Mucosa of descending colon (tissue), 3 donors: Measurements from ENCODE around the gene PRR29. TPM values are rescaled to one million over a fixed set of nuclear protein-coding genes. Genes with fewer than 3 reads are reported as not detected.
"Not testable (repeated sequence)": the region's sequence is repeated elsewhere in the genome, so short reads cannot be mapped to it uniquely, and the experiment has no call there.

ENCODE experiments used
- ATAC-seq: fragments of 200-7000 bp; cut with Tn5 transposase; one replicate; pipeline ENCODE4 v1.9.1; 2020; ENCODE audit warnings: mild to moderate bottlenecking, moderate library complexity
- DNase-seq, 3 donors: peaks; one replicate each; pipeline ENCODE4 v3.0.0-alpha.2; 2020
- H3K36me3 ChIP-seq: fragments of 200-600 bp; one replicate; pipeline ENCODE4 v1.8.0; 2021; ENCODE audit warnings: low read depth, mild to moderate bottlenecking
- H3K4me1 ChIP-seq: fragments of 200-600 bp; one replicate; pipeline ENCODE4 v1.8.0; 2021; ENCODE audit warnings: low read depth, mild to moderate bottlenecking
- H3K4me3 ChIP-seq: fragments of 200-600 bp; one replicate; pipeline ENCODE4 v1.8.0; 2021; ENCODE audit warnings: mild to moderate bottlenecking
- H3K9me3 ChIP-seq: fragments of 200-600 bp; one replicate; pipeline ENCODE4 v1.8.0; 2021; ENCODE audit warnings: mild to moderate bottlenecking
- intact Hi-C, 2 donors: fragments of 100-400 bp; cut with DNase I in 1 of 2; cut with micrococcal nuclease in 1 of 2; formaldehyde crosslinking; loops; one replicate each; pipeline versions ENCODE4 v1.11.0 to v1.11.1; 2022; cut with DNase I, micrococcal nuclease
- total RNA-seq, 3 donors: library from RNA; stranded (reverse); fragmentation: NEBNext Ultra II Directional in 2 of 3; extraction: Animal tissue kit (Norgen Biotek cat#: 25700) in 2 of 3; gene quantifications; one replicate each; pipeline versions ENCODE4 v1.2.1 to v1.2.4, GENCODE V29; 2021 to 2023
- TF ChIP-seq, protein P1 (sequence below): fragments of 200-600 bp; IDR thresholded peaks from one replicate; pipeline ENCODE4 v1.8.0; 2022; ENCODE audit warnings: antibody characterized with exemption, mild to moderate bottlenecking
- donor health status: DM: no; HTN: no; CAD: no; lungs with moderate emphysema.
- donor health status: DM: no; HTN: no; CAD: no.
- donor health status: DM: no; HTN: yes; CAD: no.

PRR29 gene
- total RNA-seq, 3 donors from 2014 or later: not detected

DNA sequence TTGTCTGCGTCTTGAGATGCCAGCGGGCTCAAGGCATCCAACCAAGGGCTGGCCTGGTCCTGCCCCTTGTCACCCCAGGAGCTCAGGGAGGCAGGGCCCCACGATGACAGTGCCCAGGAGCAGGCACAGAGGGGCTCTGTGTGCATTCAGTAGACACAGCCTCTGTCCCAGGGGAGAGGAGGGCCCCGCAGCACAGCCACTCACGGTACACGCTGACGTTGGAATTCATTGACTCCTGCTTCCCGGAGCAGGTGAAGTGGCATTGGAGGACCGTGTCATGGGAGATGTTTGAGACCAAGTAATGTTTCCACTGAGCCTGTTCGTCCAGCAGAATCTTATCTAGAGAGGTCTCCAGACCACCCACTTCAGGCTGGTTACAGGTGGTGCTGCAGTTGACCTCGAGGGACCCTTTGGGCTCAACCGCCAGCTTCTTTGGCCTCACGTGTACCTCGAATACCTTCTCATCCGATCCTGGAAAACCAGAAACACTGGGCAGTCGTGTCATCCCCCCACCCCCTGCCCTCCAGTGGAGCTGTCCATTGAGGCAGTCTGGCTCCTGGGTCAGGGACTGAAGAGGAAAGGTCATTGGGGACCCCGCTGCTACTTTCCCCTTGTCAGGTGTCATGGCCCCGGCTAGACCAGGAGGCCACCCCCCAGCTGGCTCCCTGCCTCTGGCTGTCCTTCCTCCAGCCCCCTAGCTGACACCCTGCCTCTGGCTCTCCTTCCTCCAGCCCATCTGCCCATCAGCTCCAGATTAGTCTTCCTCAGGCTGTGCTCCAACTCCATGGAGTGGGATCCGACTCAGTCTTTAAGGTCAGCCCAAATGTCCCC is 7.0 kb downstream of the PRR29 start:
- Histone ChIP-seq H3K4me1 (peaks cover 9% of the 10 kb centered on the region), H3K4me3 (no peak overlapping the region)
- TF ChIP-seq, protein P1, sequence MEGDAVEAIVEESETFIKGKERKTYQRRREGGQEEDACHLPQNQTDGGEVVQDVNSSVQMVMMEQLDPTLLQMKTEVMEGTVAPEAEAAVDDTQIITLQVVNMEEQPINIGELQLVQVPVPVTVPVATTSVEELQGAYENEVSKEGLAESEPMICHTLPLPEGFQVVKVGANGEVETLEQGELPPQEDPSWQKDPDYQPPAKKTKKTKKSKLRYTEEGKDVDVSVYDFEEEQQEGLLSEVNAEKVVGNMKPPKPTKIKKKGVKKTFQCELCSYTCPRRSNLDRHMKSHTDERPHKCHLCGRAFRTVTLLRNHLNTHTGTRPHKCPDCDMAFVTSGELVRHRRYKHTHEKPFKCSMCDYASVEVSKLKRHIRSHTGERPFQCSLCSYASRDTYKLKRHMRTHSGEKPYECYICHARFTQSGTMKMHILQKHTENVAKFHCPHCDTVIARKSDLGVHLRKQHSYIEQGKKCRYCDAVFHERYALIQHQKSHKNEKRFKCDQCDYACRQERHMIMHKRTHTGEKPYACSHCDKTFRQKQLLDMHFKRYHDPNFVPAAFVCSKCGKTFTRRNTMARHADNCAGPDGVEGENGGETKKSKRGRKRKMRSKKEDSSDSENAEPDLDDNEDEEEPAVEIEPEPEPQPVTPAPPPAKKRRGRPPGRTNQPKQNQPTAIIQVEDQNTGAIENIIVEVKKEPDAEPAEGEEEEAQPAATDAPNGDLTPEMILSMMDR: no peak

DNA sequence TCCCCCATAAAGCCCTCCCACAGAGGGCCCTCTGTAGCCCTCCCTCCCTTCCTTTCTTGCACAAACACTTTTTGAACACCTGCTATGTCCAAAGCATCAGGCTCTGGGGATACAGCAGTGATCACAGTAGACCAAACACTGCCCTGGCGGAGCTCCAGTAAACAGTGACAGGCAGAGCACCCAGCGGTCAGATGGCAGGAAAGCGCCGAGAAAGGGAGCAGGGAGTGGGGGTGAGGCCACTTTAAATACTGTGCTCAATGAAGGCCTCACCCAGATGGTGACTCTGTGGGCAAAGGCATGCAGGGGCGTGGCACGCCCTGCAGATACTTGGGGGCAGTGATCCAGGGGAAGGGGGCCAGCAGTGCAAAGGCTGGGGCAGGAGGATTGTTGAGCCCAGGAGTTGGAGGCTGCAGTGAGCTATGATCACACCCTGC is 7.6 kb downstream of the PRR29 start:
- intact Hi-C loops: no loop called here
- Histone ChIP-seq H3K4me1 (peaks cover 9% of the 10 kb centered on the region), H3K4me3 (no peak overlapping the region), H3K9me3 (no peaks in the 10 kb centered on the region), H3K36me3 (no peaks in the 10 kb centered on the region)
- TF ChIP-seq, protein P1: no peak
- ATAC-seq: peak; percentile 75
- DNase-seq: peak in 1 of 3 donors; percentile 42

More for the DNA sequence above, 7.0 kb downstream of the PRR29 start:
- no peak for DNase-seq
- Histone ChIP-seq H3K36me3 (no peaks in the 10 kb centered on the region), H3K9me3 (no peaks in the 10 kb centered on the region)
- intact Hi-C loops: no loop called here
- ATAC-seq: no peak

GRCh38 chr17:64006361-64007088 is 8.4 kb downstream of the PRR29 start:
- ATAC-seq: peak; percentile 55
- no peak for DNase-seq
- TF ChIP-seq, protein P1: no peak
- H3K4me1 ChIP-seq: peaks cover 9% of the 10 kb centered on the region
- no peaks in the 10 kb centered on the region for H3K9me3 ChIP-seq
- H3K36me3 ChIP-seq: no peaks in the 10 kb centered on the region
- H3K4me3 ChIP-seq: no peak overlapping the region
- intact Hi-C loops: no loop called here

DNA sequence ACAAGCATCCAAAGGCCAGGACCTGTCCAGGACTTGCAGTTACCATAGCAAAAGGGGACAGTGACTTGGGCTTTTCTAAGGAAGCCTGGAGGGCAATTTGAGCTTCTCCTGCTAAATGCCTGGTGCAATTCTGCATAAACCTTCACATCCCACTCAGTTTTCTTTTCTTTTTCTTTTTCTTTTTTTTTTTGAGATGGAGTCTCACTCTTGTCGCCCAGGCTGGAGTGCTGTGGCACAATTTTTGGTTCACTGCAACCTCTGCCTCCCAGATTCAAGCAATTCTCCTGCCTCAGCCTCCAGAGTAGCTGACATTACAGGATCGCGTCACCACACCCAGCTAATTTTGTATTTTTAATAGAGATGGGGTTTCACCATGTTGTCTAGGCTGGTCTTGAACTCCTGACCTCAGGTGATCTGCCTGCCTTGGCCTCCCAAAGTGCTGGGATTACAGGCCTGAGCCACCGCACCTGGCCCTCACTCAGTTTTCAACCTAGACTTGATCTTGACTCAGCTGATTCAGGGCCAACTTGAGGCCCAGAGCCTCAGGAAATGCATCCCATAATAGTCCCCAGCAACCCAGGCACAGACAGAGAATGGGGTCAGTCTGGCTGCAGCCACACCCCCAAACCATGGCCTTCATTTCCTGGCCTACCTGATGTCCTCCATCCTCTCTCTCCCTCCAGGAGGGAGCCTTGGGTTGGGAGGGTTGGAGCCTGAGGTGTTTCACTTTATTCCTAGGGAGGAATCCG is 9.1 kb downstream of the PRR29 start:
- ATAC-seq, H3K4me1 ChIP-seq, H3K4me3 ChIP-seq, DNase-seq, intact Hi-C loops, H3K9me3 ChIP-seq, H3K36me3 ChIP-seq: not testable (repeated sequence)

GRCh38 chr17:64007838-64008282 is 9.7 kb downstream of the PRR29 start:
- no peak overlapping the region for H3K4me3 ChIP-seq
- ATAC-seq (peak; percentile 50), DNase-seq (no peak)
- no peaks in the 10 kb centered on the region for H3K9me3 ChIP-seq
- intact Hi-C loops: no loop called here
- no peaks in the 10 kb centered on the region for H3K36me3 ChIP-seq
- TF ChIP-seq, protein P1: no peak
- peaks cover 9% of the 10 kb centered on the region for H3K4me1 ChIP-seq
